Mesangial cell (primary cell): ENCODE results near the gene MRGPRX2. TPM values are rescaled to one million over a fixed set of nuclear protein-coding genes. Genes with fewer than 3 reads are reported as not detected.

Source experiments
- total RNA-seq: library from RNA; depleted of rRNA; stranded (reverse); fragments of >200 nt; gene quantifications from 2 replicates; pipeline ENCODE4 v1.2.3, GENCODE V29; 2015

Gene MRGPRX2
- total RNA-seq, result not detected in 2 replicates

GRCh38 chr11:19060629-19061028 lies at the start of gene MRGPRX2:
TSS of gene MRGPRX2 (minus strand) at chr11:19060717. CDS start at chr11:19056402, 4,315 bp downstream.

Other genes with a start within 250 kb of the MRGPRX2 start
- not detected in 2 replicates for gene MRGPRX1, start 121.3 kb downstream of the MRGPRX2 start, total RNA-seq
- 10.1 and 15.0 TPM in 2 replicates for gene ZDHHC13, start 56.5 kb upstream of the MRGPRX2 start, total RNA-seq
- gene CSRP3, start 141.3 kb upstream of the MRGPRX2 start, total RNA-seq, result not detected in 2 replicates
- 0.38 and 4.6 TPM in 2 replicates for gene E2F8, start 180.2 kb upstream of the MRGPRX2 start, total RNA-seq